GM19043 (cell line): Measurements from ENCODE around the gene KIF17.

Experiments used
- ATAC-seq: cut with Tn5 transposase; IDR thresholded peaks from one replicate; pipeline ENCODE4 v1.9.1; 2021; ENCODE audit warnings: low read depth; ENCODE audit not compliant: unreplicated experiment

The KIF17 gene

GRCh38 chr1:20712215-20712577 lies 5.6 kb downstream of the KIF17 start:
- no peak for ATAC-seq

GRCh38 chr1:20711285-20712214 lies 6.3 kb downstream of the KIF17 start:
- no peak for ATAC-seq

- no peak for ATAC-seq
Observed at GRCh38 chr1:20710469-20711284, 7.1 kb downstream of the KIF17 start.

GRCh38 chr1:20709868-20710267 lies 7.9 kb downstream of the KIF17 start:
- ATAC-seq, result no peak

- no peak for ATAC-seq
Observed at GRCh38 chr1:20708891-20709290, 8.9 kb downstream of the KIF17 start.

GRCh38 chr1:20708057-20708456 lies 9.8 kb downstream of the KIF17 start:
- no peak for ATAC-seq

- no peak for ATAC-seq
Observed at GRCh38 chr1:20706841-20707240, 11.0 kb downstream of the KIF17 start.

GRCh38 chr1:20705203-20705755 lies 12.5 kb downstream of the KIF17 start:
- no peak for ATAC-seq

GRCh38 chr1:20704390-20705202 lies 13.2 kb downstream of the KIF17 start:
- ATAC-seq, result no peak

GRCh38 chr1:20703124-20703756 lies 14.6 kb downstream of the KIF17 start:
- no peak for ATAC-seq

GRCh38 chr1:20702416-20702815 lies 15.4 kb downstream of the KIF17 start:
- no peak for ATAC-seq

GRCh38 chr1:20701847-20702246 lies 16.0 kb downstream of the KIF17 start:
- no peak for ATAC-seq

- no peak for ATAC-seq
Observed at GRCh38 chr1:20701446-20701845, 16.4 kb downstream of the KIF17 start.

GRCh38 chr1:20700636-20701215 lies 17.1 kb downstream of the KIF17 start:
- no peak for ATAC-seq

- no peak for ATAC-seq
Observed at GRCh38 chr1:20699558-20699957, 18.2 kb downstream of the KIF17 start.

GRCh38 chr1:20698195-20698910 lies 19.5 kb downstream of the KIF17 start:
- ATAC-seq, result no peak

- ATAC-seq, result no peak
Observed at GRCh38 chr1:20697563-20697962, 20.2 kb downstream of the KIF17 start.

- ATAC-seq, result peak; percentile 57
Observed at GRCh38 chr1:20696397-20697333, 21.1 kb downstream of the KIF17 start.
